22Rv1 (cell line): ENCODE measurements around the gene VPS11.

Experiments used
- H3K27ac ChIP-seq: fragments of 450-650 bp; 2 replicates; pipeline ENCODE4 v1.5.1; 2017
- CTCF ChIP-seq: fragments of 450-650 bp; IDR thresholded peaks from 2 replicates; pipeline ENCODE4 v1.5.1; 2017; ENCODE audit warnings: mild to moderate bottlenecking
- ZFX ChIP-seq: fragments of 450-650 bp; IDR thresholded peaks from 2 replicates; pipeline ENCODE4 v1.6.1; 2017; ENCODE audit warnings: antibody characterized with exemption, borderline replicate concordance

Gene VPS11

DNA sequence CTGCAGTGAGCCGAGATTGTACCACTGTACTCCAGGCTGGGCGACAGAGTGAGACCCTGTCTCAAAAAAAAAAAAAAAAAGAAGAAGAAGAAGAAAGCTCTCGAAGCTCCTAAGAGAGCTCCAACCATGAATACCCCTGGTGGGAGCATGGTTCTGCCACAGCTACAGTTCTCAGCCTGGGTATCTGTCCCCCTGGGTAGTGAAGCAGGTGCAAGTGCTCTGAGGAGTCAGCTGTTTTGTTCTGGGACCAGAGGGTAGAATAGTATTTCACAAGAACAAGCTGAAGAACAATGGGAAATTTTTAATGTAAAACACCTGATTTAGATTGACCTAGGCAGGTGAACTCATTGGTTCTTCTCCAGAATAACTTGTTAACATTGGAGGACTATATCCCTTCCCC lies 6.4 kb upstream of the VPS11 start:
- no peak overlapping the region for H3K27ac ChIP-seq
- TF ChIP-seq CTCF: no peak
- TF ChIP-seq ZFX: no peak

DNA sequence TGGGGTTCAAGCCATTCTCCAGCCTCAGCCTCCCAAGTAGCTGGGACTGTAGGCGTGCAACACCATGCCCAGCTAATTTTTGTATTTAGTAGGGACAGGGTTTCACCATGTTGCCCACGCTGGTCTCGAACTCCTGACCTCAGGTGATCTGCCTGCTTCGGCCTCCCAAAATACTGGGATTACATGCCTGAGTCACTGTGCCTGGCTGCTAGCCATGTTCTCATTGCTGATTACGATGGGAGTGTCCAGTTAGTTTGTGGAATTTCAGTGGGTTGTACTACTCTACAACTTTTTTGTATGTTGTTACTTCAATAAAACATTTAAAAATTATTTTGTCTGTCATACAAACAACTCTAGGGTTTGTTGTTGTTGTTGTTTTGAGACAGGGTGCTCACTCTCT lies 4.8 kb upstream of the VPS11 start:
- peak overlapping the region; percentile 4; the same call in 1 of the 2 replicates for H3K27ac ChIP-seq
- TF ChIP-seq ZFX (no peak), CTCF (no peak)

- H3K27ac ChIP-seq: no peak overlapping the region
- no peak for TF ChIP-seq ZFX
- peak; percentile 60 for TF ChIP-seq CTCF
Observed at GRCh38 chr11:119065369-119065768, 2.2 kb upstream of the VPS11 start.

DNA sequence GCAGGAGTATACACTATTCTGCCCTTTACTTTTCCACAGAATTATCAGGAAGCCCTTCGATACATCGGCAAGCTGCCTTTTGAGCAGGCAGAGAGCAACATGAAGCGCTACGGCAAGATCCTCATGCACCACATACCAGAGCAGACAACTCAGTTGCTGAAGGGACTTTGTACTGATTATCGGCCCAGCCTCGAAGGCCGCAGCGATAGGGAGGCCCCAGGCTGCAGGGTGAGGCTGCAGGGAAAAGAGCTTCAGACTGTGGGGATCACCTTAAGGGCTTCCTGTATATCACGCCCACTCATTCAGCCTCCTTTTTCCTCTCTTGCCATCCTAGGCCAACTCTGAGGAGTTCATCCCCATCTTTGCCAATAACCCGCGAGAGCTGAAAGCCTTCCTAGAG lies 10.2 kb downstream of the VPS11 start:
- TF ChIP-seq CTCF (no peak), ZFX (no peak)
- H3K27ac ChIP-seq: no peak overlapping the region

DNA sequence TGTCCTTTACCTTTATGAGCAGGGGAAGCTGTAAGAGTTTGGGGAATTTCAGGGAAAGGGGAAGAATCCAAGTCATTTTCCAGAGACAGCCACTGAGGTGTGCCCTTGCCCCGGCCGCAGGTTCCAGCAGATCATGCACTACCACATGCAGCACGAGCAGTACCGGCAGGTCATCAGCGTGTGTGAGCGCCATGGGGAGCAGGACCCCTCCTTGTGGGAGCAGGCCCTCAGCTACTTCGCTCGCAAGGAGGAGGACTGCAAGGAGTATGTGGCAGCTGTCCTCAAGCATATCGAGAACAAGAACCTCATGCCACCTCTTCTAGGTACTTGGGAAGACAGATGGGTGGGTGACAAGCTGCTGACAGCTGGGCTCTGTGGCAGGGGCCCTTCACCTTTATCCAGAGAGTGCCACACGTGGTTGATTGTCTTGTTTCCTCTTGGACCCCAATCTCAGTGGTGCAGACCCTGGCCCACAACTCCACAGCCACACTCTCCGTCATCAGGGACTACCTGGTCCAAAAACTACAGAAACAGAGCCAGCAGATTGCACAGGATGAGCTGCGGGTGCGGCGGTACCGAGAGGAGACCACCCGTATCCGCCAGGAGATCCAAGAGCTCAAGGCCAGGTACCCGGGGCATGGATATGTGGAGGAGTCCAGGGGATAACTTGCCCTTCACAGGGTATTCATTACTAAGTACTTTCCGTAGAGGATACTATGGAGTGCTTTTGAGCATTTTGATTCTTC lies 11.2 kb downstream of the VPS11 start:
- H3K27ac ChIP-seq: no peak overlapping the region
- TF ChIP-seq ZFX: no peak
- no peak for TF ChIP-seq CTCF

DNA sequence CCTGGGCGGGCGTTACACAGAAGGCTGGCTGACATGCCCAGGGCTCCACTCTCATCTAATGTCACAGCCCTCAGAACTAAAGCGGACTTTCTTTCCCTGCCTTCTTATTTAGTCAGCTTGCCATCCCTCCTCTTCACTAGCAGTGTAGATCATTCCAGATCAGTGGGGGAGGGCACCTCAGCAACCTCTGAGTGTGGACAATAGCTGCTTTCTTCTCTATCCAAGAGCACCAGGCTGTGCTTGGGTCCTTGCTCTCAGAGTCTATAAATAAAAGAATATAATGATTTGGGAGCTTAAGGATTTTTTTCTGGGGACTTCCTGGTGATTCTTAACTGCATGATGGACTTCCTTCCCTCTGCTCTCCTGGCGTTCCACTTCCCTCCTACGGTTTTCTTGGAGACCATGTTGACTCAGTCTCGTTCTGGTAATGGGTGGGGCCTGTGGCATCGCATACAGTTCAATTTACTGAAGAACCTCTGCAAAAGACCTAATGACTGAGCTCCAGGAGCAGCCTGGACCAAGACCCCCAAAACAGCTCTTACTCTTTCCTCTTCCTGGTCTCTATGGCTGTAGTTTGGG lies 14.2 kb downstream of the VPS11 start:
- H3K27ac ChIP-seq: no peak overlapping the region
- TF ChIP-seq CTCF (no peak), ZFX (no peak)

DNA sequence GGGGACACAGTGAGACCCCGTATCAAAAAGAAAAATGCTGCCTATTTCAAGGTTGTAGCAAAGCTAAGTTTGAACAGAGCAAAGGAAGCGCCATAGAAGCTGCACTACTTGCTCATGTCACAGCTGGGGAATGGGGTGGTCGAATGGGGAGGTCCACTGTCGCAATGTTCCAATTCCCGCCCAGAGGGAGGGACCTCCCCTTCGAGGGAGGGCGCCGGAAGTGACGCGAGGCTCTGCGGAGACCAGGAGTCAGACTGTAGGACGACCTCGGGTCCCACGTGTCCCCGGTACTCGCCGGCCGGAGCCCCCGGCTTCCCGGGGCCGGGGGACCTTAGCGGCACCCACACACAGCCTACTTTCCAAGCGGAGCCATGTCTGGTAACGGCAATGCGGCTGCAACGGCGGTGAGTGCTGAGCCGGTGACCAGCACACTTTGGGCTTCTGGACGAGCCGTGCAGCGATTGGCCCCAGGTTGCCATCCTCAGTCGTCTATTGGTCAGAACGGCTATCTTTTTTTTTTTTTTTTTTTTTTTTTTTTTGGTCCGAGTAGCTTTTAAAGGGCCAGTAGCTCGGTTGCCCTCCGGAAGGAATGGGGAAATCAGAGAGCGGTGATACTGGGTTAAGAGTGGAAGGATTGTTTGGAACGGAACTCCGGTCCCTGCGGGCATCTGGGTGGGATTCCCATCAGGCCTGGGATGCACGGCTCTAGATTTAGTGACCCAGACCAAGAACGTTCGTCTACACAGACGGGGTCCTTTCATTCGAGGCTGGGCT lies 17.2 kb downstream of the VPS11 start, which contains the start of gene HMBS:
TSS of gene HMBS (plus strand) at position 219 of the 774 bp plus-strand sequence. CDS start at position 372, 153 bp downstream.
- H3K27ac ChIP-seq: peak within 1 kb of the TSS; percentile 81
- TF ChIP-seq ZFX (no peak), CTCF (no peak)
